ENCODE data around the gene TOR1A. TPM values are rescaled to one million over a fixed set of nuclear protein-coding genes. Genes with fewer than 3 reads are reported as not detected.

Gene TOR1A
- total RNA-seq, 1 experiment from 2014 or later: 24.4 TPM

DNA sequence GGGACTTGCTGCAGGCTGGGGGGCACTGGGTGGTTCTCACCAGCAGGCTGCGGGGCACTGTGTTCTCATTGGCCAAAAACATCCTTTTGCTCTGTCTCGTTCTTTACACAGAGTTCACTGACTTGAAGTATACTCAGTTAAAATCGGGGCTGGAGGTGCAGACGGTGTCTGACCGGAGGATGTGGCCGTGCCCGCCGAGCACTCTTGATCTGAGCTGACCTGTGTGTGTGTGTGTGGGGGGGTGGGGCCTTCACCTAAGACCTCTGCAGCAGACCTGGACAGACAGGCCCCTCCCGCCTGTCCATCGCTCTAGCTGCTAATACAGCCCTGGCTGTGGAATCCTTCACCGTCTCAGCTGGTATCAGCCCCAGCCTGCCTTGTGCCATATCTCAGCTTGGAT lies 13.8 kb downstream of the TOR1A start:
- POLR2A ChIA-PET: no interaction called here
- Histone ChIP-seq H3K4me1 (ENCODE audit: control insufficient read depth in 1 of 2, insufficient read depth in 2 of 2, low read length in 2 of 2) (no peaks in the 10 kb centered on the region), H3K9ac (ENCODE audit: low read length) (no peak overlapping the region), H3K27ac (ENCODE audit: low read depth, low read length) (no peak overlapping the region), H2AFZ (ENCODE audit: low read depth, low read length, poor library complexity, severe bottlenecking) (no peak overlapping the region), H3K36me3 (ENCODE audit: control insufficient read depth in 1 of 2, insufficient read depth in 2 of 2, low read length in 2 of 2) (peaks cover 8 to 15% of the 10 kb centered on the region in 2 experiments; a peak in 3 of 4 replicates), H3K27me3 (ENCODE audit: insufficient read depth, low read length) (no peaks in the 10 kb centered on the region), H3K79me2 (ENCODE audit: insufficient read depth, low read length) (peaks cover 6% of the 10 kb centered on the region; the same call in 1 of the 2 replicates), H4K20me1 (ENCODE audit: insufficient read depth) (no peaks in the 10 kb centered on the region), H3K4me3 (replicated peaks in 1 of 2; ENCODE audit: low read depth in 1 of 2, low read length in 2 of 2) (no peak overlapping the region), H3K9me3 (ENCODE audit: control insufficient read depth in 1 of 2, insufficient read depth in 1 of 2, low read depth in 1 of 2, low read length in 2 of 2) (no peaks in the 10 kb centered on the region), H3K4me2 (ENCODE audit: low read length) (no peak overlapping the region), H3K9me2 (ENCODE audit: insufficient read depth) (no peaks in the 10 kb centered on the region)
- CTCF ChIA-PET: no interaction called here
- intact Hi-C loops (cut with micrococcal nuclease): no loop called here
- DNase-seq (ENCODE audit: low read depth, low spot score): no peak
- TF ChIP-seq EZH2 (IDR thresholded peaks at IDR 0.05): no peak
- TF ChIP-seq CBX3 (IDR thresholded peaks at IDR 0.05; ENCODE audit: low read depth): no peak
- no peak for TF ChIP-seq REST (IDR thresholded peaks at IDR 0.05; ENCODE audit: low read depth)
- TF ChIP-seq POLR2A (IDR thresholded peaks at IDR 0.05; ENCODE audit: borderline replicate concordance, extremely low read depth, insufficient read depth, insufficient read length): no peak
- TF ChIP-seq JUND (IDR thresholded peaks at IDR 0.05): no peak
- TF ChIP-seq, protein P1, sequence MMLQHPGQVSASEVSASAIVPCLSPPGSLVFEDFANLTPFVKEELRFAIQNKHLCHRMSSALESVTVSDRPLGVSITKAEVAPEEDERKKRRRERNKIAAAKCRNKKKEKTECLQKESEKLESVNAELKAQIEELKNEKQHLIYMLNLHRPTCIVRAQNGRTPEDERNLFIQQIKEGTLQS (IDR thresholded peaks at IDR 0.05): no peak
- TF ChIP-seq ZFX (IDR thresholded peaks at IDR 0.05): no peak
- TF ChIP-seq ELF1 (IDR thresholded peaks at IDR 0.05; ENCODE audit: borderline replicate concordance, low read depth): no peak
- TF ChIP-seq, protein P2, sequence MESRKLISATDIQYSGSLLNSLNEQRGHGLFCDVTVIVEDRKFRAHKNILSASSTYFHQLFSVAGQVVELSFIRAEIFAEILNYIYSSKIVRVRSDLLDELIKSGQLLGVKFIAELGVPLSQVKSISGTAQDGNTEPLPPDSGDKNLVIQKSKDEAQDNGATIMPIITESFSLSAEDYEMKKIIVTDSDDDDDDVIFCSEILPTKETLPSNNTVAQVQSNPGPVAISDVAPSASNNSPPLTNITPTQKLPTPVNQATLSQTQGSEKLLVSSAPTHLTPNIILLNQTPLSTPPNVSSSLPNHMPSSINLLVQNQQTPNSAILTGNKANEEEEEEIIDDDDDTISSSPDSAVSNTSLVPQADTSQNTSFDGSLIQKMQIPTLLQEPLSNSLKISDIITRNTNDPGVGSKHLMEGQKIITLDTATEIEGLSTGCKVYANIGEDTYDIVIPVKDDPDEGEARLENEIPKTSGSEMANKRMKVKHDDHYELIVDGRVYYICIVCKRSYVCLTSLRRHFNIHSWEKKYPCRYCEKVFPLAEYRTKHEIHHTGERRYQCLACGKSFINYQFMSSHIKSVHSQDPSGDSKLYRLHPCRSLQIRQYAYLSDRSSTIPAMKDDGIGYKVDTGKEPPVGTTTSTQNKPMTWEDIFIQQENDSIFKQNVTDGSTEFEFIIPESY (IDR thresholded peaks at IDR 0.05; ENCODE audit: extremely low read depth, insufficient replicate concordance, low read length): no peak
- TF ChIP-seq EZH2phosphoT487 (IDR thresholded peaks at IDR 0.05; ENCODE audit: borderline replicate concordance): no peak
- RAD21 ChIA-PET (ENCODE audit: low non-redundant PET in 1 of 2, low total read pairs in 2 of 2, uncharacterized antibody in 2 of 2, unreplicated experiment in 2 of 2): no interaction called here
- BruUV-seq (replicated peaks): no TSS peak
- ATAC-seq: no peak
